T-cell (primary cell): ENCODE data around the gene FASTK. TPM values are rescaled to one million over a fixed set of nuclear protein-coding genes. Genes with fewer than 3 reads are reported as not detected.

Experiments used
- ATAC-seq, 4 experiments: fragments of 200-7000 bp in 3 of 4; fragments of 150-1000 bp in 1 of 4; cut with Tn5 transposase; replicated peaks in 1 of 4; 1 replicate in 3 of 4; 2 replicates in 1 of 4; pipeline ENCODE4 v1.10.0; 2021; ENCODE audit warnings: moderate library complexity in 3 of 4, mild to moderate bottlenecking in 2 of 4, moderate number of reproducible peaks in 1 of 4
- CTCF ChIA-PET, 2 donors: fragments of 300-600 bp; sonication (Branson Sonifier 250); formaldehyde crosslinking; loops; one replicate each; lab custom pipeline; 2022; ENCODE audit warnings: antibody characterized with exemption in 2 of 2; lab: Charles Lee
- POLR2A ChIA-PET, 2 donors: fragments of 300-600 bp; sonication (Branson Sonifier 250); formaldehyde crosslinking; loops; one replicate each; lab custom pipeline; 2022; ENCODE audit warnings: antibody characterized with exemption in 2 of 2; lab: Charles Lee
- DNase-seq, 35 experiments: peaks; one replicate each; pipeline versions ENCODE4 v3.0.0 to v3.0.0-alpha.2; 2013 to 2023
- H3K27ac ChIP-seq: one replicate; pipeline ENCODE4 v1.5.1; 2013; ENCODE audit warnings: low read length
- H3K27me3 ChIP-seq, 2 experiments: replicated peaks in 1 of 2; 1 replicate in 1 of 2; 2 replicates in 1 of 2; pipeline versions ENCODE4 v1.6.1 to v1.7.0; 2013; ENCODE audit warnings: low read length in 1 of 2, mixed read lengths in 1 of 2; ENCODE audit not compliant: control insufficient read depth in 2 of 2, insufficient read depth in 2 of 2; ENCODE audit errors: extremely low read depth in 1 of 2
- H3K36me3 ChIP-seq, 2 donors: 1 replicate in 1 of 2; 2 replicates in 1 of 2; pipeline versions ENCODE4 v1.6.1 to v1.7.0; 2013; ENCODE audit warnings: low read length in 1 of 2; ENCODE audit not compliant: control insufficient read depth in 2 of 2, insufficient read depth in 1 of 2; ENCODE audit errors: extremely low read depth in 1 of 2
- H3K4me1 ChIP-seq, 2 experiments: 1 replicate in 1 of 2; 2 replicates in 1 of 2; pipeline versions ENCODE4 v1.6.1 to v1.7.0; 2013; ENCODE audit warnings: low read length in 2 of 2, mixed read lengths in 1 of 2; ENCODE audit not compliant: insufficient read depth in 2 of 2, control insufficient read depth in 1 of 2; ENCODE audit errors: extremely low read depth in 1 of 2
- H3K4me3 ChIP-seq, 2 donors: 1 replicate in 1 of 2; 2 replicates in 1 of 2; pipeline versions ENCODE4 v1.5.1 to v1.7.0; 2013; ENCODE audit warnings: mild to moderate bottlenecking in 2 of 2, low read length in 1 of 2, moderate library complexity in 1 of 2; ENCODE audit not compliant: control insufficient read depth in 1 of 2; ENCODE audit errors: extremely low read depth in 1 of 2
- H3K9me3 ChIP-seq: 2 replicates; pipeline ENCODE4 v1.7.0; 2013
- H3K27ac Mint-ChIP-seq, 2 donors: one replicate each; pipeline ENCODE4 v1.8.0; 2020 to 2021; ENCODE audit warnings: mild to moderate bottlenecking in 2 of 2, mixed read lengths in 2 of 2
- H3K27me3 Mint-ChIP-seq, 2 donors: one replicate each; pipeline ENCODE4 v1.8.0; 2021 to 2022; ENCODE audit warnings: mixed read lengths in 2 of 2
- H3K36me3 Mint-ChIP-seq: one replicate; pipeline ENCODE4 v1.8.0; 2021; ENCODE audit warnings: mixed read lengths
- H3K4me1 Mint-ChIP-seq, 3 donors: one replicate each; pipeline ENCODE4 v1.8.0; 2020 to 2022; ENCODE audit warnings: mixed read lengths in 3 of 3, mild to moderate bottlenecking in 1 of 3
- H3K4me3 Mint-ChIP-seq, 3 donors: one replicate each; pipeline ENCODE4 v1.8.0; 2020 to 2022; ENCODE audit warnings: mild to moderate bottlenecking in 3 of 3, mixed read lengths in 3 of 3, moderate library complexity in 3 of 3
- H3K9me3 Mint-ChIP-seq, 3 donors: one replicate each; pipeline ENCODE4 v1.8.0; 2020 to 2022; ENCODE audit warnings: mixed read lengths in 3 of 3
- WGBS: methylation state at CpG from one replicate; pipeline ENCODE4 v1.1.5; 2013; ENCODE audit warnings: missing lambda C conversion rate; ENCODE audit not compliant: insufficient coverage; 5-methylcytosine and 5-hydroxymethylcytosine counted together
- total RNA-seq, 35 experiments: library from RNA in 6 of 35; stranded (reverse) in 6 of 35; fragments of 120-200 nt in 1 of 35; gene quantifications; one replicate each; pipeline versions ENCODE4 v1.2.1 to v1.2.4 and lab custom pipeline; 2013 to 2026

FASTK gene
- total RNA-seq, 5 donors from 2014 or later (not counting 1 experiment from before 2014, with no cell fraction given), result 98.8 to 157 (median 151) TPM

DNA sequence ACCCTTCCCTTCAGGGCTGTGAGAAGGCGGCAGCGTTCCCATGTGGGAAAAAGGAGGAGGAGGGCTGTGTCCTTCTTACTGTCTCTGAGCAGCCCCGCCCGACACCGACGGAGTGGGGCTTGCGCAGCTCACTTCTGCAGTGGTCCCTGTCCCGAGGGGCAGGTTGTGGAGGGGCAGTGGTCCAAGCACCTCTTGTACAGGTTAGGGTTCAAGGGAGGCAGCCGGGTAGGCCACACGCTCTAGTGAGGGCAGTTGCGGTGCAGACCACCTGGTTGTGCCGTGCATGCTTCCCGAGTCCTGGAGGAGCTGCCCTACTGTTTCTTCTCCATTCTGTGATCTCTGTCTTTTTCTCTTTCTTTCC lies 38.4 kb upstream of the FASTK start:
- no peak for ATAC-seq
- Histone ChIP-seq H3K36me3 (peaks cover 0 to 5% of the 10 kb centered on the region in 2 donors), H3K4me3 (no peak overlapping the region), H3K27ac (no peak overlapping the region), H3K9me3 (no peaks in the 10 kb centered on the region), H3K4me1 (peaks cover under 1 to 39% of the 10 kb centered on the region in 2 experiments), H3K27me3 (peaks cover 0 to 15% of the 10 kb centered on the region in 2 experiments)
- POLR2A ChIA-PET, result no interaction called here
- CTCF ChIA-PET, result no interaction called here
- H3K4me3 Mint-ChIP-seq, result peak overlapping the region in 1 of 3 donors; percentile 27
- H3K27me3 Mint-ChIP-seq, result peaks cover 0 to under 1% of the 10 kb centered on the region in 2 donors
- H3K27ac Mint-ChIP-seq, result peak overlapping the region in 1 of 2 donors; percentile 23
- no peaks in the 10 kb centered on the region for H3K9me3 Mint-ChIP-seq
- WGBS, result 97% methylated on average over 11 of the region's 13 CpGs
- no peak for DNase-seq
- peaks cover 21 to 28% (median 24%) of the 10 kb centered on the region in 3 donors for H3K4me1 Mint-ChIP-seq
- H3K36me3 Mint-ChIP-seq, result peaks cover 36% of the 10 kb centered on the region

DNA sequence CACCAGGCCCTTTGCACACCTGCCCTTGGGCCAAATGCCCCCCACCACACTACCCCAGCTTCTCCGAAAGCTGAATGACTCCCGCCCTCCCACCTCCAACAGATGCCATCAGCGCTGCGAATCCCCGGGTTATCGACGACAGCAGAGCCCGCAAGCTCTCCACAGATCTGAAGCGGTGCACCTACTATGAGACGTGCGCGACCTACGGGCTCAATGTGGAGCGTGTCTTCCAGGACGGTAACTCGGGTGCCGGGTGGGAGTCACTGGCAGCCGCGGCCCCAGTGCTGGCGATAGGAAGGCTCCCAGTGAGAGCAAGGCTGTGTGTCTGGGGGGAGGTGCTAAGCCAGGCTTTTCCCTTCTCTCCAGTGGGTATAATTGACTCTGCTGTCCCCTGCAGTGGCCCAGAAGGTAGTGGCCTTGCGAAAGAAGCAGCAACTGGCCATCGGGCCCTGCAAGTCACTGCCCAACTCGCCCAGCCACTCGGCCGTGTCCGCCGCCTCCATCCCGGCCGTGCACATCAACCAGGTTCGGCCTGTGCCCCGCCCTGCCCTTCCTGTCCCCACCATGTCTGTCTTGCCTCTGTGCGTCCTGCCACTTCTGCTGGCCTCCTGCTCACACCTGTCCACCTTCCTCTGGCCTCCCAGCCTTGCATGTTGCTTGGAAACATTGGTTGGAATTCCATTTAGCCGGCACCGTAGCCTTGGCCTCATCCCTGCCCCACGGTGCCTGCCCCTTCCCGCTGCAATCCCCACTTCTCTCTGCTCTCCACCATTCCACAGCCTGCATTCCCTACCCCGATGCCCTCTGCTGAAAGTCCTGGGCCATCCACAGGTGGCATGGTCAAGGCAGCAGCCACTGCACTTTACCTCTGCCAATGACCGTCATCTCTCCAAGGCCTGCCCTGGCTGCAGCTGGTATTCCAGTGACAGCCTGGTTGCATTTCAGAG lies 37.8 kb upstream of the FASTK start:
- H3K27ac Mint-ChIP-seq, result peak overlapping the region; percentile 44 to 94
- Histone ChIP-seq H3K9me3 (no peaks in the 10 kb centered on the region), H3K27me3 (peaks cover 0 to 21% of the 10 kb centered on the region in 2 experiments), H3K4me3 (no peak overlapping the region), H3K27ac (peak overlapping the region; percentile 54), H3K4me1 (peaks cover 0 to 34% of the 10 kb centered on the region in 2 experiments), H3K36me3 (peaks cover 0 to 5% of the 10 kb centered on the region in 2 donors)
- H3K4me1 Mint-ChIP-seq, result peaks cover 17 to 26% (median 17%) of the 10 kb centered on the region in 3 donors
- H3K27me3 Mint-ChIP-seq, result peaks cover 0 to 6% of the 10 kb centered on the region in 2 donors
- CTCF ChIA-PET, result interaction anchor here in 1 of 2 donors (1.1 kb wide), 1 partner anchor 109 kb away, joined by 3 read pairs; the partner anchor contains the start of gene ABCF2
- peaks cover 29% of the 10 kb centered on the region for H3K36me3 Mint-ChIP-seq
- H3K4me3 Mint-ChIP-seq, result peak overlapping the region in 1 of 3 donors; percentile 27
- DNase-seq (no peak), ATAC-seq (no peak)
- WGBS, result 95% methylated on average over 30 of the region's 38 CpGs
- no peaks in the 10 kb centered on the region for H3K9me3 Mint-ChIP-seq
- POLR2A ChIA-PET, result no interaction called here

DNA sequence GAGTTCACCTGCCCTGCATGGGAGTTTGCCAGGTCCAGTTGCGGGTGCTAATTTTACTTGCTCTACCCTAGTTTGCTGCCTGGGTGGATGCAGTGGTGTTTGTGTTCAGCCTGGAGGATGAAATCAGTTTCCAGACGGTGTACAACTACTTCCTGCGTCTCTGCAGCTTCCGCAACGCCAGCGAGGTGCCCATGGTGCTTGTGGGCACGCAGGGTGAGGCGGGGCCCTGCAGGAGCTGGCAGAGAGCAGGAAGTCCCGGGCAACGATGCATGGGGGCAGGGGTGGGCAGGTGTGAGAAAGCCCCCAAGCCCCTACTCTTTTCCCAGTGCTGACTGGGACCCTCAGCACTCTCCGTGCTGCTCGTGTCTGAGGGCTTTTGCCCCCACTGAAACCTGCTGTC lies 37.0 kb upstream of the FASTK start:
- Histone ChIP-seq H3K27me3 (peaks cover 0 to 30% of the 10 kb centered on the region in 2 experiments), H3K36me3 (peaks cover 0 to 5% of the 10 kb centered on the region in 2 donors), H3K27ac (peak overlapping the region; percentile 54), H3K4me1 (peaks cover 0 to 34% of the 10 kb centered on the region in 2 experiments), H3K4me3 (peak overlapping the region; percentile 28 to 41), H3K9me3 (no peaks in the 10 kb centered on the region)
- peak overlapping the region; percentile 68 to 79 (median 71) for H3K4me3 Mint-ChIP-seq
- peaks cover 17 to 26% (median 17%) of the 10 kb centered on the region in 3 donors for H3K4me1 Mint-ChIP-seq
- H3K9me3 Mint-ChIP-seq, result no peaks in the 10 kb centered on the region
- ATAC-seq, result peak; percentile 69 to 82 (median 78)
- peak in 33 of 35 experiments; percentile 29 to 69 (median 47) for DNase-seq
- H3K27me3 Mint-ChIP-seq, result peaks cover 0 to 13% of the 10 kb centered on the region in 2 donors
- WGBS, result 74% methylated on average over 7 of the region's 12 CpGs
- H3K27ac Mint-ChIP-seq, result peak overlapping the region; percentile 91 to 94
- CTCF ChIA-PET, result interaction anchor here in 1 of 2 donors (1.1 kb wide), 1 partner anchor 110 kb away, joined by 3 read pairs; the partner anchor contains the start of gene ABCF2
- H3K36me3 Mint-ChIP-seq, result peaks cover 33% of the 10 kb centered on the region
- POLR2A ChIA-PET, result no interaction called here

DNA sequence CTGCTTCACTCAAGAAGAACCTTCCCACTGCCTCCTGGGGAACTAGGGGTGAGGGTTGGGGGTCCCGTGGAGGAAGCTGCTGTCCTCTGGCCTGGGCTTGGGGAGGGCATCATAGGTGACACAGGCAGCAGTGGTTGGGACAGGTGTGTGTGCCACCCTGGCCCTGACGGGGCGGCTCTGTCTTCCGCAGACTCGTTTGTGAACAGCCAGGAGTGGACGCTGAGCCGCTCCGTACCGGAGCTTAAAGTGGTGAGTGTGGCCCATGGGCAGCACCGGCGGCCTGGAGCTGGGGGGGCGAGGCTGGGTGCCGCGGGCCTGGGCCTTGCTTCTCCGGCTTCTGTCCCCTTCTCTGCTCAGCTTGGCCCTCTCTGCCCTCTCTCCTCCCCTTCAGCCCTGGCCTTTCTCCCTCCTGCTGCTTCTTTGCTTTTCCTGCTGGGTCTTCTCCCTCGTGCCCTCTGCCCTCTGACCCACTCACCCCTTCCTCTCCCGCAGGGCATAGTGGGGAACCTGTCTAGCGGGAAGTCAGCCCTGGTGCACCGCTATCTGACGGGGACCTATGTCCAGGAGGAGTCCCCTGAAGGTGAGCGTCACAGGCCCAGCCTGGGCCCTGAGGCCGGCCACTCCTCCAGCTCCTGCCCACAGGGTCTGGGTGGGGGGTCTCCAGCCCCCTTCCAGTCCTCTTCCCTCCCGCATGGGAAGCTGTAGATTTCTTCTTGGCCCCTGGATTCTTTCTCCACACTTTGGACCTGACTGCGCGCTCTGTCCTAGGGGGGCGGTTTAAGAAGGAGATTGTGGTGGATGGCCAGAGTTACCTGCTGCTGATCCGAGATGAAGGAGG lies 36.2 kb upstream of the FASTK start:
- peaks cover 0 to 32% of the 10 kb centered on the region in 2 experiments for H3K27me3 ChIP-seq
- DNase-seq (no peak), ATAC-seq (no peak)
- ChIA-PET POLR2A (no interaction called here), CTCF (interaction anchor here (0.6 to 1.1 kb wide), 3 partner anchors 9 to 110 kb away, joined by 3 read pairs; partner anchors contain the start of gene ABCF2 (in 1 of the 2))
- peaks cover 17 to 26% (median 17%) of the 10 kb centered on the region in 3 donors for H3K4me1 Mint-ChIP-seq
- 93% methylated on average over 15 of the region's 27 CpGs for WGBS
- H3K4me1 ChIP-seq, result peaks cover 0 to 34% of the 10 kb centered on the region in 2 experiments
- H3K4me3 ChIP-seq, result peak overlapping the region; percentile 28 to 41
- H3K9me3 ChIP-seq, result no peaks in the 10 kb centered on the region
- peak overlapping the region; percentile 54 for H3K27ac ChIP-seq
- peaks cover 33% of the 10 kb centered on the region for H3K36me3 Mint-ChIP-seq
- peaks cover 0 to 13% of the 10 kb centered on the region in 2 donors for H3K27me3 Mint-ChIP-seq
- peaks cover 0 to 5% of the 10 kb centered on the region in 2 donors for H3K36me3 ChIP-seq
- H3K9me3 Mint-ChIP-seq, result no peaks in the 10 kb centered on the region
- peak overlapping the region; percentile 91 to 94 for H3K27ac Mint-ChIP-seq
- H3K4me3 Mint-ChIP-seq, result peak overlapping the region; percentile 68 to 79 (median 71)

DNA sequence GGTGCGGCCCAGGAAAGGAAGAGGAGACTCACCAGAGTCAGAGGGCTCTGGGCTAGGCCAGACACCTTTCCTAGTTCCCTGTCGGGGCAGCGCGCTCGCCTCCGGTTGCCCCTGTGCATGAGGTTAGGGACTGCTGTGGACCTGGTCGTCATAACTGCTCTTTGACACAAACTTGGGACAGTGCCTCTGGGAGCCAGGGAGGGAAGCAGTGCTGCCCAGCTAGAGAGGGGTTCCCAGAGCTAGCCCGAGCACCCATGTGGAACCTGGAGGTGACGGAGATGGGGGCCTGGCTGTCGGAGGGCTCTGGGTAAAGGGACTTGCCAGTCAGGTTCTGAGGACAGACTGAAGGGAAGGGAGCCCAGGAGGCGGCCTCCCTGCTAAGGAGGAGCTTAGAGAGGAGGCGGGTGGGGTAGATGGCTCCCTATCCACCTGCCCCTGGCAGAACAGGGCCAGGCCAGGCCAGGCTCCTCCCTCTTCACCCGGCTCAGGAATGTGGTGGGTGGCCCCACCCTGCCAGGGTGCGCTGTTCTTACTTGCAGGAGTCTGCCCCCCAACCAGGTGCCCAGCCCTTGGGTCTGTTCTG lies 35.3 kb upstream of the FASTK start:
- peaks cover 17 to 26% (median 19%) of the 10 kb centered on the region in 3 donors for H3K4me1 Mint-ChIP-seq
- peak overlapping the region in 1 of 2 donors; percentile 10 for H3K4me3 ChIP-seq
- ChIA-PET CTCF (no interaction called here), POLR2A (no interaction called here)
- DNase-seq (peak in 2 of 35 experiments; percentile 14 to 16), ATAC-seq (peak in 1 of 4 experiments; percentile 23)
- H3K4me3 Mint-ChIP-seq, result peak overlapping the region; percentile 63 to 71 (median 64)
- peaks cover 25% of the 10 kb centered on the region for H3K36me3 Mint-ChIP-seq
- H3K27ac ChIP-seq, result no peak overlapping the region
- no peaks in the 10 kb centered on the region for H3K9me3 ChIP-seq
- peaks cover 0 to 38% of the 10 kb centered on the region in 2 experiments for H3K4me1 ChIP-seq
- no peaks in the 10 kb centered on the region for H3K9me3 Mint-ChIP-seq
- H3K36me3 ChIP-seq, result peaks cover 0 to 5% of the 10 kb centered on the region in 2 donors
- 83% methylated on average over 9 of the region's 14 CpGs for WGBS
- peak overlapping the region; percentile 34 to 78 for H3K27ac Mint-ChIP-seq
- H3K27me3 Mint-ChIP-seq, result peaks cover 0 to 13% of the 10 kb centered on the region in 2 donors
- peaks cover 0 to 32% of the 10 kb centered on the region in 2 experiments for H3K27me3 ChIP-seq
